Measurements from ENCODE around the gene ENTPD6. TPM values are rescaled to one million over a fixed set of nuclear protein-coding genes. Genes with fewer than 3 reads are reported as not detected.
"Not testable (repeated sequence)": the region's sequence is repeated elsewhere in the genome, so short reads cannot be mapped to it uniquely, and the experiment has no call there.

The ENTPD6 gene
- polyA plus RNA-seq, 3 donors from 2014 or later: 22.6 to 36.9 (median 30.0) TPM

- Mint-ChIP-seq H3K4me3 (no peak overlapping the region), H3K9me3 (no peaks in the 10 kb centered on the region), H3K4me1 (no peaks in the 10 kb centered on the region), H3K36me3 (peaks cover 0 to 4% (median 0%) of the 10 kb centered on the region in 3 donors), H3K27ac (no peak overlapping the region), H3K27me3 (ENCODE audit: low read depth in 3 of 3) (peaks cover 4 to 7% (median 6%) of the 10 kb centered on the region in 3 donors)
- DNase-seq: no peak
Measured at GRCh38 chr20:25173886-25174308, 21.6 kb upstream of the ENTPD6 start.

GRCh38 chr20:25176184-25176583 lies 19.3 kb upstream of the ENTPD6 start:
- Mint-ChIP-seq H3K36me3 (peaks cover 0 to 4% (median 0%) of the 10 kb centered on the region in 3 donors), H3K4me1 (no peaks in the 10 kb centered on the region), H3K27ac (no peak overlapping the region), H3K4me3 (no peak overlapping the region), H3K9me3 (no peaks in the 10 kb centered on the region), H3K27me3 (ENCODE audit: low read depth in 3 of 3) (peaks cover 2 to 10% (median 7%) of the 10 kb centered on the region in 3 donors)
- DNase-seq: no peak

GRCh38 chr20:25177890-25178321 lies 17.6 kb upstream of the ENTPD6 start:
- Mint-ChIP-seq H3K4me3 (no peak overlapping the region), H3K27ac (peak overlapping the region in 1 of 6 donors; percentile 42), H3K9me3 (peaks cover 0 to 5% (median under 1%) of the 10 kb centered on the region in 6 donors), H3K4me1 (no peaks in the 10 kb centered on the region), H3K27me3 (ENCODE audit: low read depth in 3 of 3) (peaks cover 2 to 13% (median 7%) of the 10 kb centered on the region in 3 donors), H3K36me3 (peaks cover 0 to 3% (median 0%) of the 10 kb centered on the region in 3 donors)
- no peak for DNase-seq

GRCh38 chr20:25178563-25179438 lies 16.7 kb upstream of the ENTPD6 start:
- Mint-ChIP-seq H3K27ac (no peak overlapping the region), H3K27me3 (ENCODE audit: low read depth in 3 of 3) (peaks cover 2 to 19% (median 11%) of the 10 kb centered on the region in 3 donors), H3K9me3 (peaks cover 4 to 14% (median 9%) of the 10 kb centered on the region in 6 donors), H3K4me1 (no peaks in the 10 kb centered on the region), H3K4me3 (no peak overlapping the region), H3K36me3 (peaks cover 0 to 3% (median 0%) of the 10 kb centered on the region in 3 donors)
- peak; percentile 19 to 31 (median 21) for DNase-seq

GRCh38 chr20:25179439-25180089 lies 15.9 kb upstream of the ENTPD6 start:
- Mint-ChIP-seq H3K27ac (no peak overlapping the region), H3K4me1 (no peaks in the 10 kb centered on the region), H3K9me3 (peaks cover 4 to 19% (median 14%) of the 10 kb centered on the region in 6 donors), H3K36me3 (peaks cover 0 to 3% (median 0%) of the 10 kb centered on the region in 3 donors), H3K4me3 (no peak overlapping the region), H3K27me3 (ENCODE audit: low read depth in 3 of 3) (peaks cover 4 to 23% (median 15%) of the 10 kb centered on the region in 3 donors)
- DNase-seq: no peak

- not testable (repeated sequence) for H3K4me1 Mint-ChIP-seq, DNase-seq, H3K4me3 Mint-ChIP-seq, H3K27ac Mint-ChIP-seq, H3K36me3 Mint-ChIP-seq
- Mint-ChIP-seq H3K9me3 (peaks cover 4 to 20% (median 14%) of the 10 kb centered on the region in 6 donors), H3K27me3 (ENCODE audit: low read depth in 3 of 3) (peaks cover 1 to 31% (median 15%) of the 10 kb centered on the region in 3 donors)
Measured at GRCh38 chr20:25184391-25184790, 11.1 kb upstream of the ENTPD6 start.

- no peak overlapping the region for H3K27ac Mint-ChIP-seq
- H3K4me1 Mint-ChIP-seq: no peaks in the 10 kb centered on the region
- peaks cover 4 to 20% (median 14%) of the 10 kb centered on the region in 6 donors for H3K9me3 Mint-ChIP-seq
- DNase-seq: no peak
- peaks cover 0 to 7% (median 0%) of the 10 kb centered on the region in 3 donors for H3K36me3 Mint-ChIP-seq
- H3K27me3 Mint-ChIP-seq (ENCODE audit: low read depth in 3 of 3): peaks cover 1 to 28% (median 15%) of the 10 kb centered on the region in 3 donors
- no peak overlapping the region for H3K4me3 Mint-ChIP-seq
Measured at GRCh38 chr20:25187220-25187619, 8.3 kb upstream of the ENTPD6 start.

GRCh38 chr20:25187635-25188034 lies 7.9 kb upstream of the ENTPD6 start:
- no peak overlapping the region for H3K4me3 Mint-ChIP-seq
- no peak overlapping the region for H3K27ac Mint-ChIP-seq
- H3K36me3 Mint-ChIP-seq: peaks cover 0 to 7% (median 0%) of the 10 kb centered on the region in 3 donors
- no peaks in the 10 kb centered on the region for H3K4me1 Mint-ChIP-seq
- H3K27me3 Mint-ChIP-seq (ENCODE audit: low read depth in 3 of 3): peaks cover 1 to 28% (median 15%) of the 10 kb centered on the region in 3 donors
- no peak for DNase-seq
- H3K9me3 Mint-ChIP-seq: peaks cover 4 to 20% (median 13%) of the 10 kb centered on the region in 6 donors

GRCh38 chr20:25188218-25188617 lies 7.3 kb upstream of the ENTPD6 start:
- Mint-ChIP-seq H3K4me1 (no peaks in the 10 kb centered on the region), H3K27me3 (ENCODE audit: low read depth in 3 of 3) (peaks cover 1 to 28% (median 15%) of the 10 kb centered on the region in 3 donors), H3K27ac (no peak overlapping the region), H3K36me3 (peaks cover 0 to 7% (median 0%) of the 10 kb centered on the region in 3 donors), H3K4me3 (no peak overlapping the region), H3K9me3 (peaks cover 4 to 16% (median 10%) of the 10 kb centered on the region in 6 donors)
- DNase-seq: no peak

- Mint-ChIP-seq H3K4me1 (peaks cover 5 to 8% of the 10 kb centered on the region in 2 donors), H3K27ac (no peak overlapping the region), H3K4me3 (no peak overlapping the region), H3K27me3 (ENCODE audit: low read depth in 3 of 3) (peaks cover 0 to 13% (median 6%) of the 10 kb centered on the region in 3 donors), H3K9me3 (no peaks in the 10 kb centered on the region), H3K36me3 (peaks cover 0 to 4% (median 0%) of the 10 kb centered on the region in 3 donors)
- no peak for DNase-seq
Measured at GRCh38 chr20:25191051-25191450, 4.5 kb upstream of the ENTPD6 start.

- DNase-seq: no peak
- Mint-ChIP-seq H3K4me3 (no peak overlapping the region), H3K9me3 (no peaks in the 10 kb centered on the region), H3K4me1 (peaks cover 11 to 15% of the 10 kb centered on the region in 2 donors), H3K36me3 (peaks cover 0 to 4% (median 0%) of the 10 kb centered on the region in 3 donors), H3K27ac (no peak overlapping the region), H3K27me3 (ENCODE audit: low read depth in 3 of 3) (peaks cover 0 to 13% (median 6%) of the 10 kb centered on the region in 3 donors)
Measured at GRCh38 chr20:25191689-25192088, 3.8 kb upstream of the ENTPD6 start.

- Mint-ChIP-seq H3K27me3 (ENCODE audit: low read depth in 3 of 3) (peaks cover 2 to 10% (median 8%) of the 10 kb centered on the region in 3 donors), H3K4me1 (peaks cover 24 to 27% of the 10 kb centered on the region in 2 donors), H3K9me3 (no peaks in the 10 kb centered on the region), H3K4me3 (peak overlapping the region in 4 of 5 donors; percentile 10 to 85 (median 44)), H3K27ac (peak overlapping the region; percentile 25 to 86 (median 50)), H3K36me3 (peaks cover 0 to 4% (median 0%) of the 10 kb centered on the region in 3 donors)
- DNase-seq: no peak
Measured at GRCh38 chr20:25193843-25194242, 1.7 kb upstream of the ENTPD6 start.

GRCh38 chr20:25194333-25194972 lies 1.1 kb upstream of the ENTPD6 start:
- Mint-ChIP-seq H3K9me3 (no peaks in the 10 kb centered on the region), H3K4me3 (peak overlapping the region; percentile 85 to 90 (median 88)), H3K27ac (peak overlapping the region; percentile 67 to 94 (median 88)), H3K27me3 (ENCODE audit: low read depth in 3 of 3) (peaks cover 2 to 9% (median 8%) of the 10 kb centered on the region in 3 donors), H3K36me3 (no peaks in the 10 kb centered on the region), H3K4me1 (peaks cover 25 to 30% of the 10 kb centered on the region in 2 donors)
- DNase-seq: no peak
